ENCODE results near the gene ZDHHC14.

ZDHHC14 gene

DNA sequence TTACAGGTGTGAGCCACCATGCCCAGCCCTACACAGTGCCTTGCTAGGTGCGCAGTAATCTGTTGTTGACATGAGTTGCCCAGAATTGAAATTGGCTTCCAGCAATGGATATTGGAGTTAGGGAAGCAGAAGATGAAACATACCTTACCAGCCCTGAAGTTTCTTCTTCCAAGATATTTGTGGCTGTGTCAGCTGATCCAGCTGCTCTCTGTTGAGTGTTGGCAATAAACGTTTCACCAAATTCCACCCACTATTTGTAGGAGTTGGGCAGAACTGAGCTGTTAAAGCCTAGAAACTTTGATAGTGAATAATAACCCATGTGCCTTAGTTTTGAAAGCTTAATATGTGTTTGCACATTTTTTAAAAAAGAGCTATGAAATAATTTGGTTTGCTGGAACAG, 223.8 kb downstream of the ZDHHC14 start:
- Histone ChIP-seq H3K79me2 (ENCODE audit: control insufficient read depth, low read length) (no peaks in the 10 kb centered on the region), H3K27me3 (ENCODE audit: control insufficient read depth, low read length) (no peaks in the 10 kb centered on the region), H3K9me2 (replicated peaks; ENCODE audit: control insufficient read depth, low read length) (no peaks in the 10 kb centered on the region), H4K20me1 (ENCODE audit: control insufficient read depth, insufficient read depth, low read depth, low read length) (no peaks in the 10 kb centered on the region), H3K4me2 (ENCODE audit: low read length) (no peak overlapping the region), H3K27ac (ENCODE audit: low read depth, low read length) (no peak overlapping the region), H3F3A (ENCODE audit: control insufficient read depth, insufficient read depth) (no peaks in the 10 kb centered on the region; the same call in 1 of the 2 replicates), H3K9me3 (ENCODE audit: control insufficient read depth, insufficient read depth, low read length) (no peaks in the 10 kb centered on the region), H3K4me3 (ENCODE audit: low read length) (no peak overlapping the region), H3K4me1 (ENCODE audit: control insufficient read depth, low read length) (peaks cover 27% of the 10 kb centered on the region), H3K36me3 (ENCODE audit: control insufficient read depth, low read length) (no peaks in the 10 kb centered on the region)
- TF ChIP-seq CTCF (IDR thresholded peaks at IDR 0.05; ENCODE audit: low read depth, low read length, poor library complexity, severe bottlenecking) (no peak), EZH2phosphoT487 (IDR thresholded peaks at IDR 0.05; ENCODE audit: borderline replicate concordance, low read length) (no peak)

GRCh38 chr6:157605484-157605883, 224.5 kb downstream of the ZDHHC14 start:
- H3K79me2 ChIP-seq (ENCODE audit: control insufficient read depth, low read length), result no peaks in the 10 kb centered on the region
- H3K4me3 ChIP-seq (ENCODE audit: low read length), result no peak overlapping the region
- no peaks in the 10 kb centered on the region for H3K27me3 ChIP-seq (ENCODE audit: control insufficient read depth, low read length)
- H3K9me2 ChIP-seq (replicated peaks; ENCODE audit: control insufficient read depth, low read length), result no peaks in the 10 kb centered on the region
- H4K20me1 ChIP-seq (ENCODE audit: control insufficient read depth, insufficient read depth, low read depth, low read length), result no peaks in the 10 kb centered on the region
- H3K36me3 ChIP-seq (ENCODE audit: control insufficient read depth, low read length), result no peaks in the 10 kb centered on the region
- H3K4me2 ChIP-seq (ENCODE audit: low read length), result no peak overlapping the region
- TF ChIP-seq CTCF (IDR thresholded peaks at IDR 0.05; ENCODE audit: low read depth, low read length, poor library complexity, severe bottlenecking) (no peak), EZH2phosphoT487 (IDR thresholded peaks at IDR 0.05; ENCODE audit: borderline replicate concordance, low read length) (no peak)
- no peak overlapping the region for H3K27ac ChIP-seq (ENCODE audit: low read depth, low read length)
- peaks cover 31% of the 10 kb centered on the region for H3K4me1 ChIP-seq (ENCODE audit: control insufficient read depth, low read length)
- H3F3A ChIP-seq (ENCODE audit: control insufficient read depth, insufficient read depth), result no peaks in the 10 kb centered on the region; the same call in 1 of the 2 replicates
- H3K9me3 ChIP-seq (ENCODE audit: control insufficient read depth, insufficient read depth, low read length), result no peaks in the 10 kb centered on the region

- no peaks in the 10 kb centered on the region for H3K9me2 ChIP-seq (replicated peaks; ENCODE audit: control insufficient read depth, low read length)
- H3K79me2 ChIP-seq (ENCODE audit: control insufficient read depth, low read length), result no peaks in the 10 kb centered on the region
- no peak overlapping the region; the same call in 1 of the 2 replicates for H3K4me3 ChIP-seq (ENCODE audit: low read length)
- peaks cover 35% of the 10 kb centered on the region for H3K4me1 ChIP-seq (ENCODE audit: control insufficient read depth, low read length)
- H3K4me2 ChIP-seq (ENCODE audit: low read length), result 0 out of 2 replicates have a peak overlapping the region, but pooled peaks have one; percentile 52
- H3K27ac ChIP-seq (ENCODE audit: low read depth, low read length), result peak overlapping the region; percentile 24; the same call in 1 of the 2 replicates
- no peaks in the 10 kb centered on the region for H3K27me3 ChIP-seq (ENCODE audit: control insufficient read depth, low read length)
- H4K20me1 ChIP-seq (ENCODE audit: control insufficient read depth, insufficient read depth, low read depth, low read length), result no peaks in the 10 kb centered on the region
- no peaks in the 10 kb centered on the region for H3K36me3 ChIP-seq (ENCODE audit: control insufficient read depth, low read length)
- no peaks in the 10 kb centered on the region for H3K9me3 ChIP-seq (ENCODE audit: control insufficient read depth, insufficient read depth, low read length)
- TF ChIP-seq EZH2phosphoT487 (IDR thresholded peaks at IDR 0.05; ENCODE audit: borderline replicate concordance, low read length), result no peak
- no peak for TF ChIP-seq CTCF (IDR thresholded peaks at IDR 0.05; ENCODE audit: low read depth, low read length, poor library complexity, severe bottlenecking)
- H3F3A ChIP-seq (ENCODE audit: control insufficient read depth, insufficient read depth), result no peaks in the 10 kb centered on the region; the same call in 1 of the 2 replicates
Observed at GRCh38 chr6:157606516-157606915, 225.5 kb downstream of the ZDHHC14 start.
